Effector memory CD4-positive, alpha-beta T cell (primary cell): ENCODE data around the gene ELK3.
A peak's percentile ranks its signal among the peaks of the same experiment; 100 is the strongest.

Experiments
- DNase-seq, 3 donors: peaks; one replicate each; pipeline ENCODE4 v3.0.0-alpha.2; 2020
- H3K27ac ChIP-seq: 2 replicates; pipeline ENCODE4 v1.7.0; 2013; ENCODE audit warnings: mild to moderate bottlenecking, low read length, moderate library complexity; ENCODE audit not compliant: insufficient read depth, poor library complexity, severe bottlenecking
- H3K27me3 ChIP-seq: replicated peaks from 2 replicates; pipeline ENCODE4 v1.7.0; 2013; ENCODE audit warnings: mild to moderate bottlenecking, low read length; ENCODE audit not compliant: insufficient read depth, control insufficient read depth, poor library complexity, severe bottlenecking
- H3K36me3 ChIP-seq: 2 replicates; pipeline ENCODE4 v1.7.0; 2013; ENCODE audit warnings: mild to moderate bottlenecking, low read length, moderate library complexity; ENCODE audit not compliant: control insufficient read depth, insufficient read depth
- H3K4me1 ChIP-seq: 2 replicates; pipeline ENCODE4 v1.7.0; 2013; ENCODE audit warnings: low read length, mild to moderate bottlenecking; ENCODE audit not compliant: control insufficient read depth, insufficient read depth, poor library complexity, severe bottlenecking
- H3K4me3 ChIP-seq: 2 replicates; pipeline ENCODE4 v1.7.0; 2013; ENCODE audit warnings: low read length, low read depth, mild to moderate bottlenecking; ENCODE audit not compliant: insufficient read depth, poor library complexity, severe bottlenecking
- H3K9me3 ChIP-seq: 2 replicates; pipeline ENCODE4 v1.7.0; 2013; ENCODE audit warnings: mild to moderate bottlenecking, low read length, moderate library complexity; ENCODE audit not compliant: control insufficient read depth

The ELK3 gene

DNA sequence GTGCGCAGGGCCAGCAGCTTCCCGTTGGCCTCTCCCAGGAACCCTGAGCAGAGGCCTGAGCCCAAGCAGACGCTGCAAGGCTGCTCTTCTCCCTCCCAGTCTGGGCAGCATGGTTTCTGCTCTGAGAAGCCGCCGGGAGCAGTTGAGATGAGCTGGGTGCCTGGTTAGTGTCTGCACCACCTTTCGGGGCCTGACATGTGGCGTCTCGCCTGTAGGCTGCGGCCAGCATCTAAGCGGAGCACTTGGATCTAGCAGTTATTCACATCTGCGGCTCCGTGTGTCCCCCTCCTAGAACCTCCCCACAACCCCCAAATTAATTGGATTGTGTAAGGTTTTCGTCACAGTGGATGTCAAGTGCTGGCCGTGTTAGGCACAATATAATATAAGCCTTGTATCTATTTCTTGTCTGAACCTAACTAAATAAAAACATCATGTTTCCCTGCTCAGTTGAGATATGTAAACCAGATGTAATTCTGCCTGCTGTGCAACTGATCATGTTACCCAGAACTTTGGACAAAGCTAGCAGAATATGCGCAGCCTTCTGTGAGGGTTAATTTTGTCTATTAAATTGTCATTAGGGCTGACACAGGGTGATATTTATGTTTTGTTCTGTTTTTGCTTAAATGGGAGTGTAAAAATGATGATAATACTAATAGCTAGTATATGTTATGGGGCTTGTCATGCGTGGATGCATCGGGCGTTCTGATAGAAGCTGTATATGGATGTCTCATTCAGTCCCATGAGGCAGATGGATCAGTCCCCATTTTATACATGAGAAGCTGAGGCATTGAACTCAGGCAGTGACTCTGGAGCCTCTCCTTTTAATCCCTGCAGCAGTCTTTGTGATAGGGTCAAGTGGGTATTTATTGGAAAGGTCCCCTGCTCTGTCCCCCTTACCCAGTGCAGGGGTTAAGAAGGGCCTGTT is 45.8 kb downstream of the ELK3 start:
- H3K36me3 ChIP-seq, result peaks cover 6% of the 10 kb centered on the region
- H3K9me3 ChIP-seq, result no peaks in the 10 kb centered on the region
- H3K4me3 ChIP-seq, result no peak overlapping the region
- no peaks in the 10 kb centered on the region for H3K27me3 ChIP-seq
- DNase-seq, result no peak
- peak overlapping the region; percentile 96 for H3K27ac ChIP-seq
- H3K4me1 ChIP-seq, result peaks cover 62% of the 10 kb centered on the region

DNA sequence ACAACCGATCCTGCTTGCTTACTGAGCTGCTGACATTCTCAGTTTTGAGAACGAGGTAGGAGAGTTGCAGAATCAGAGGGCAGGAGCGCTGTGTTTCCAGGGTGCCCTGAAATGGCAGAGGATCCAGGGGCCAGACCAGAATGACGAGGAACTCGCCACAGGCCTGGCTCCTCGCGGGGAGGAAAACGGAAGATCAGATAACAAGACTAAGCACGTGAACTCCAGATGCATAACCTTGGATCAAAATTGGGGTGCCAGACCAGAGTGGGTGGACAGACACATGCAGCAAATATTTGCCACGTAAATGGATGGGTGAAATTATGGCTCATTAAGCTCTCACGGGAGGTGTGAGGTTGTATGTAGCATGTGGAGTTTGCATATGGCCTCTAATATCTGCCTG is 46.5 kb downstream of the ELK3 start:
- no peak overlapping the region for H3K4me3 ChIP-seq
- no peaks in the 10 kb centered on the region for H3K9me3 ChIP-seq
- H3K27ac ChIP-seq, result peak overlapping the region; percentile 96
- H3K4me1 ChIP-seq, result peaks cover 57% of the 10 kb centered on the region
- no peaks in the 10 kb centered on the region for H3K27me3 ChIP-seq
- peaks cover 6% of the 10 kb centered on the region for H3K36me3 ChIP-seq
- no peak for DNase-seq

DNA sequence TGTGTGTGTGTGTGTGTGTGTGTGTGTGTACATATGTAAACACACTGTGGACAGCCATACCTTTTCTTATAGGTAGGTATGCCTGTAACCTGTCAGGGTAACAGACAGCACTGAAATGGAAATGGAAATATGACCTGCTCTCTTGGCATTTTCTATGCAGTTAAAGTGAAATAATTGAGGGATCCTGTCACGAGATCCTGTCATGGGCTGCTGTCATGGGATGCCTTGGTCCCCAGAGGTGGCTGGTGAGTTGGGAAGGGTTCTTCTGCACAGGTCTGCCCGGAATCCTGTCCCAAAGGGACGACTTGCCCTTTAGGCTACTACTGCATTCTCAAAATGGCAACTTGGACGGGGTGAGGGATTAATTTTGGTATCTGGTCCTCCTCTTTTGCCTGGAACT is 47.3 kb downstream of the ELK3 start:
- peak overlapping the region; percentile 96 for H3K27ac ChIP-seq
- no peak for DNase-seq
- H3K4me1 ChIP-seq, result peaks cover 51% of the 10 kb centered on the region
- no peaks in the 10 kb centered on the region for H3K27me3 ChIP-seq
- H3K9me3 ChIP-seq, result no peaks in the 10 kb centered on the region
- H3K4me3 ChIP-seq, result peak overlapping the region; percentile 24
- H3K36me3 ChIP-seq, result peaks cover 11% of the 10 kb centered on the region

DNA sequence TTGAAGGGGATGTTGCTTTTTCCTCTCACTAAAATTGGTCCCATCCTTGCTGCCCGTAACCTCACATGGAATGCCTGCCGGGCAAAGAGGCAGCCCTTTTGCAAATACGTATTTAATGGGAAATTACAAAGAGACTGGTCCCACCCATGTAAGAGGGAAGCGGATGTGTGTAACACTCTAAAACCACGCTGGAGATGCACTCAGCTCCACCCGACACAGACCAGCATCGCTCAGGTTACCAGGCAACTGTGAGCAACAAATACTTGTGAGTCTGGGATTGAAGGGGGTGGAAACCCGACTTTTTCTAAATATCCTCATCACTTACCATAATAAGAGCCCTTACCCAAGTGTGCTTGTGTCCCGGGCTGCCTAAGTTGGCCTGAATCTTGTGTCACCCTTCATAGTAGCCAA is 47.7 kb downstream of the ELK3 start:
- H3K4me1 ChIP-seq, result peaks cover 47% of the 10 kb centered on the region
- peak overlapping the region; percentile 24 for H3K4me3 ChIP-seq
- H3K9me3 ChIP-seq, result no peaks in the 10 kb centered on the region
- no peaks in the 10 kb centered on the region for H3K27me3 ChIP-seq
- H3K36me3 ChIP-seq, result peaks cover 14% of the 10 kb centered on the region
- peak overlapping the region; percentile 96 for H3K27ac ChIP-seq
- DNase-seq, result peak; percentile 82 to 84 (median 82)

DNA sequence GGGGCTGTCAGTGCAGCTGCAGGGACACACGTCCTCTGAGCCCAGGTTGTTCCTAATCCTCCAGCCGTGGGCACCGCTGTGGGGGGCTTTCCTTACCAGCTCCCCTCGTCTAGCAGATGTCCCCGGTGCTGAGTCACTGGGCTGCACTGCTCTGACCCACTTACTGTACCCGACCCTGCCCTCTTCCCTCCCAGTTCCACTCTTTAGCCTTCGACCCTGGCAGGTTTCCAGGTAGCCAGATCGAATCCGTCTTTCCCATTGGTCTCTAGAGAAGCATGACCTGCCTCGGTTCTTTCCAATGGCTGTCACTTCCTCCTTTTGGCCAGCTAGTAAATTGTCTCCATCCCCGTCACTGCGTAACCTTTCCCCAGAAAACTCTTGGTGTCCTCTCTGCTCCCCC is 48.4 kb downstream of the ELK3 start:
- H3K36me3 ChIP-seq, result peaks cover 22% of the 10 kb centered on the region
- peak; percentile 29 to 69 (median 36) for DNase-seq
- H3K9me3 ChIP-seq, result no peaks in the 10 kb centered on the region
- H3K4me3 ChIP-seq, result no peak overlapping the region
- H3K27me3 ChIP-seq, result no peaks in the 10 kb centered on the region
- peak overlapping the region; percentile 96 for H3K27ac ChIP-seq
- peaks cover 39% of the 10 kb centered on the region for H3K4me1 ChIP-seq

DNA sequence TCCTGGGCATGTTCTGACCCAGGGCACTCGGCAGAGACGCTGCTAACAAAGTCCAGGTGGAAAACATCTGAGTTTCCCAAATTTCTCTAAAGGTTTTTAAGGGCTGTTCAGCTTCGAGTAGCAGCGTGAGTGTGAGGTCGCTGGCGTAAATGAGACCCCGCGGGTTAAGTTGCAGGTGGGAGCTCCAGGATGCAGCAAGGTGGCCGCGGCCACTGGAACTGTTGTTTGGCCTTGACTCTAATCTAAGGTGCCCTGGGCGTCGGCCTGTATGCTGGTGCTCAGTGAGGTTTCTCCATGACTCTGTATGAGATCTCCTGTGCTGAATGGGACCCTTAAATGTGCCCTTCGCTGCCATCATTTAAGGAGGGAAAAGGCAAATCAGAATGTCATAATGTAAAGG is 50.7 kb downstream of the ELK3 start:
- no peak overlapping the region for H3K4me3 ChIP-seq
- H3K36me3 ChIP-seq, result peaks cover 42% of the 10 kb centered on the region
- H3K27ac ChIP-seq, result no peak overlapping the region
- no peaks in the 10 kb centered on the region for H3K27me3 ChIP-seq
- peaks cover 30% of the 10 kb centered on the region for H3K4me1 ChIP-seq
- no peak for DNase-seq
- no peaks in the 10 kb centered on the region for H3K9me3 ChIP-seq

DNA sequence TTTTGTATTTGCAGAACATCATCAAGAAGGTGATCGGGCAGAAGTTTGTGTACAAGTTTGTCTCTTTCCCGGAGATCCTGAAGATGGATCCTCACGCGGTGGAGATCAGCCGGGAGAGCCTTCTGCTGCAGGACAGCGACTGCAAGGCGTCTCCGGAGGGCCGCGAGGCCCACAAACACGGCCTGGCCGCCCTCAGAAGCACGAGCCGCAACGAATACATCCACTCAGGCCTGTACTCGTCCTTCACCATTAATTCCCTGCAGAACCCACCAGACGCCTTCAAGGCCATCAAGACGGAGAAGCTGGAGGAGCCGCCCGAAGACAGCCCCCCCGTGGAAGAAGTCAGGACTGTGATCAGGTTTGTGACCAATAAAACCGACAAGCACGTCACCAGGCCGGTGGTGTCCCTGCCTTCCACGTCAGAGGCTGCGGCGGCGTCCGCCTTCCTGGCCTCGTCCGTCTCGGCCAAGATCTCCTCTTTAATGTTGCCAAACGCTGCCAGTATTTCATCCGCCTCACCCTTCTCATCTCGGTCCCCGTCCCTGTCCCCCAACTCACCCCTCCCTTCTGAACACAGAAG is 52.8 kb downstream of the ELK3 start:
- no peak overlapping the region for H3K4me3 ChIP-seq
- H3K27ac ChIP-seq, result no peak overlapping the region
- H3K36me3 ChIP-seq, result peaks cover 63% of the 10 kb centered on the region
- DNase-seq, result no peak
- H3K27me3 ChIP-seq, result no peaks in the 10 kb centered on the region
- H3K9me3 ChIP-seq, result no peaks in the 10 kb centered on the region
- peaks cover 18% of the 10 kb centered on the region for H3K4me1 ChIP-seq

DNA sequence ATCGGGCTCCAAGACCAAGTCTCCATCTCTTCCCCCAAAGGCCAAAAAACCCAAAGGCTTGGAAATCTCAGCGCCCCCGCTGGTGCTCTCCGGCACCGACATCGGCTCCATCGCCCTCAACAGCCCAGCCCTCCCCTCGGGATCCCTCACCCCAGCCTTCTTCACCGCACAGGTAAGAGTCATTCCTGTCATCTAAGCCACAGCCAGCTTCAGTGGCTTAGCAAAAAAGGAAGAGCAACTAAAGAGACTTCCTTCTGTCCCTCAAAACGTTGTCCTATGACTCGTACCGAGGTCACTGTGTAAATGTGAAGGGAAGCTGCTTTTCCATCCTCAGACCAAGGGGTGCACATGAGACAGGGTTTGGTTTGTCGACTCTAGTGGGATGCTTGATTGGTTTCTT is 53.4 kb downstream of the ELK3 start:
- H3K27me3 ChIP-seq, result no peaks in the 10 kb centered on the region
- H3K9me3 ChIP-seq, result no peaks in the 10 kb centered on the region
- no peak overlapping the region for H3K27ac ChIP-seq
- DNase-seq, result no peak
- peaks cover 13% of the 10 kb centered on the region for H3K4me1 ChIP-seq
- peaks cover 64% of the 10 kb centered on the region for H3K36me3 ChIP-seq
- no peak overlapping the region for H3K4me3 ChIP-seq

DNA sequence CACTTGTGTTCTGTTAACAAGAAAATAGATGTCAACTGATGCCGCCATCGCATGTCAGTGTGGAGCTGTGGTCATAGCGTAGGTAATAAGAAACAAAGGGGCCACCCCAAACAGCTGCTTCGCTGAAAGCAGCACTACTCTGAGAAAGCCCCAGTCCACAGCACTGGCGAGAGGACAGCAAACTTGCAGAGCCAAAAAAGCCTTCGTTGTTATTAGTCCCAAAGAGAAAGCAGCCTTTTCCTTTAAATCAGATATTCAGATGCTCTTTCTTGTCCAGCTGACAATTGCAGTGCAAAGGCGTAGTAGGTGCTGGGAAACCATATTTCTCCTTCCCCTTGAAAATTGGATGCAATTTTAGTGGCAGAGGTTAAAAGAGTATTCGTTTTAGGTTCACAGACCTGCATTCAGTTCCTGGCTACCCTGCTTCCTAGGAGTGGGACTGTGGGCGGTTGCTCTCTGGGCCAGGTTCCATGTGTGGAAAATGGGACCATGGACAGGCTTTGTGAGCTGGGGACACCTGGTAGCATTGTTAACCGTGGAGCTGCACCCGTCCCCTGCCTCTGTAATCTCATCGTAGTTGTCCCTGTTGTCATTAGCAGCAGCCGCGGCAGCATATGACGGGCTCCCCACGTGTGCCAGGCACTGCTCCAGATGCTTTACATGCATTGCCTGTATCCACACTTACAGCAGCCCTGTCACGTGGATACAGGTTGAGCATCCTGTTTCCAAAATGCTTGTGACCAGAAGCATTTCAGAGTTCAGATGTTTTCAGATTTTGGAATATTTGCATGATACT is 54.2 kb downstream of the ELK3 start:
- no peaks in the 10 kb centered on the region for H3K27me3 ChIP-seq
- no peak overlapping the region for H3K27ac ChIP-seq
- no peak for DNase-seq
- H3K4me1 ChIP-seq, result peaks cover 7% of the 10 kb centered on the region
- no peaks in the 10 kb centered on the region for H3K9me3 ChIP-seq
- H3K36me3 ChIP-seq, result peaks cover 64% of the 10 kb centered on the region
- no peak overlapping the region for H3K4me3 ChIP-seq
